ENCODE measurements around the gene MCM3AP.
A peak's percentile ranks its signal among the peaks of the same experiment; 100 is the strongest.
"Not testable (repeated sequence)": the region's sequence is repeated elsewhere in the genome, so short reads cannot be mapped to it uniquely, and the experiment has no call there.

Gene MCM3AP

DNA sequence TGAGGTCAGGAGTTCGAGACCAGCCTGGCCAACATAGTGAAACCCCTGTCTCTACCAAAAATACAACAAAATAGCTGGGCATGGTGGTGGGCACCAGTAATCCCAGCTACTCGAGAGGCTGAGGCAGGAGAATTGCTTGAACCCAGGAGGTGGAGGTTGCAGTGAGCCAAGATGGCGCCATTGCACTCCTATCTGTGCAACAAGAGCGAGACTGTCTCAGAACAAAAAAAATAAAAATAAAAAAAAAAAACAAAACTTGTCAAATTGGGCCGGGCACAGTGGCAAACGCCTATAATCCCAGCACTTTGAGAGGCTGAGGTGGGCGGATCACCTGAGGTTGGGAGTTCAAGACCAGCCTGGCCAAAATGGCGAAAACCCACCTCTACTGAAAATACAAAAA lies 24.8 kb upstream of the MCM3AP start:
- DNase-seq: not testable (repeated sequence)

DNA sequence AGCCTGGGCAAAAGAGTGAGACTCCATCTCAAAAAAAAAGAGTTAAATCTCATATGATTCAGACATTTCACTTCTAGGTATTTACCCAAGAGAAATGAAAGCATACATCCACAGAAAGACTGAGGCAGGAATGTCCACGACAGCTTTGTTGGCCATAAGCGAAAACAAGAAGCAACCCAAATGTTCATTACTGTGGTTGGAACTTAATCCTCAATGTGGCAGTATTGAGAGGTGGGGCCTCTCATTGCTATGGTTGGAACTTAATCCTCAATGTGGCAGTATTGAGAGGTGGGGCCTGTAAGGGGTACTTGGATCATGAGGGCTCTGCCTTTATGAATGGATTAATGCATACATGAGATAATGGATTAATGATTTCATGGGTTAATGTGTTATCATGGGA lies 23.0 kb upstream of the MCM3AP start:
- DNase-seq: no peak

DNA sequence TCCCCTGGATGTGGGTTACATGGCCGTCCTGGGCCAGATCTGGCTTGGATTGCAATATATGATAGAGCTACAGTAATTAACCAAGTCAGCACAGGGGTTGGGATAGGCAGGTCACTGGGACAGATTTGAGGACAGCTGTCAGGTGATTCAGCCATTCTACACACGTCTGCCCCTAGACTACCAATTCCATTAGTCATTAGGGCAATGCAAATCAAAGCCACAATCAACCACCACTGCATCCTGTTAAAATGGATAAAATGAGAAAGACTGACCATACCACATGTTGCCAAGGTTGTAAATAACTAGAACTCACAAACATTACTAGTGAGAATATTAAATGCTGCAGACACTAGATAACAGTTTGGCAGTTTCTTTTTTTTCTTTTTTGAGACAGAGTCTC lies 22.2 kb upstream of the MCM3AP start:
- no peak for DNase-seq

DNA sequence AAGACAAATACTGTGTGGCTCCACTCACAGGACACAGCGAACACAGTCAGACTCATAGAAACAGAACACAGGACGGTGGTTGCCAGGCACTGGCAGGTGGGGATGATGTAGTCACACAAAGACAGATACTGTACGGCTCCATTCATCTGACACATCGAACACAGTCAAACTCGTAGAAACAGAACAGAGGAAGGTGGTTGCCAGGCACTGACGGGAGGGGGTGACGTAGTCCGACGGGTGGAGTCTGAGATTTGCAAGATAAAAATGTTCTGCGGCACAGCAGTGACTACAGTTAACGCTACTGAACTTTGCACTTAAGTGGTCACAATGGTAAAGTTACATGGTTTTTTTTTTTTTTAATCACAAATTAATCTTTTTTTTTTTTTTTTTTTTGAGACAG lies 19.5 kb upstream of the MCM3AP start:
- no peak for DNase-seq

DNA sequence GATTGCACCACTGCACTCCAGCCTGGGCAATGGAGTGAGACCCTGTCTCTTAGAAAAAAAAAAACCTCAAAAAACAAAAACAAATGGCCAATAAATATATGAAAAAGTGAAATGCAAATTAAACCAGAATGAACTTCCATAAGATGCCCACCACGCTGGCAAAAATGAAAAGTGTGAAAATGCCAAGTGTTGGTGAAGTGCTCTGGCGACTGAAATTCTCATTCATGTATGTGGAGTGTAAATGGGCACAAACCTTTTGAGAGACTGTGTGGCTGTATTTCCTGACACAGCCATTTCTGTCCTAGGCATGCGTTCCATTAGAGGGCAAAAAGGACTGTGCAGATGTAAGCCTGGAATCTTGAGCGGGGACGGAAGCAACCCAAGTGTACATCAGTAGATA lies 19.0 kb upstream of the MCM3AP start:
- no peak for DNase-seq

DNA sequence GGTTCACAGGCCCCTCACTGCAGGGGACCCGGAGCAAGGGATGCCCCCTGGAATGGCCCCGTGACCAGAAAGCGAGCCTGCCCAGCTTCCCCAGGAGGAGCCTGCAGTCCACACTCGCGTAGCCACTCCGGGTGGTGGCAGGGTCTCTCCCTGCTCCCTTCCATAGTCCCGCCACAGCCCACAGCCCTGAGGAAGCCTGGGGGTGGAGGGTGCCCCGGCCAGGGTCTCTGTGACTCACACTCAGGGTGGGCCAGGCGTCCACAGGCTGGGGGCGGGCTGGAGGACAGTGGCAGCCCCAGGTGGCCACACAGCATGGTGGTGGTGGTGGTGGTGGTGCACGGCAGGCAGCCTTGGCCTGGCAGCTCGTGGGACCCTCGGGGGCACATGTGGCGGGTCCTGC lies 16.3 kb upstream of the MCM3AP start:
- DNase-seq: no peak

DNA sequence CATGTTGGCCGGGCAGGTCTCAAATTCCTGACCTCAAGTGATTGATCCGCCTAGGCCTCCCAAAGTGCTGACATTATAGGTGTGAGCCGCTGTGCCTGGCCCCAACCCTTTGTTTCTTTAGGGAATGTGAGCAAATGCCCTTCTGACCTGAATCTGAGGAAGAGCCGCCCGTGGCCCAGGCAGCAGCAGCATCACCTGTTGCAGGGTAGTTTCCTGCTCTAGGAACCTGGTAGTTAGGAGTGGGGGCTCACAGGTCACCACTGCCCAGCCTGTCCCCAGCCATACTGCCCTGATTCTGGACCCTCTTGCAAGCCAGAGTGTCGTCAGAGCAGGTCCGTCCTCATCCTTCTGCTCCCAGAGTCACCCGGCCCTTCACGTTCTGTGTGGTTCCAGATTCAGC lies 13.8 kb upstream of the MCM3AP start:
- no peak for DNase-seq

DNA sequence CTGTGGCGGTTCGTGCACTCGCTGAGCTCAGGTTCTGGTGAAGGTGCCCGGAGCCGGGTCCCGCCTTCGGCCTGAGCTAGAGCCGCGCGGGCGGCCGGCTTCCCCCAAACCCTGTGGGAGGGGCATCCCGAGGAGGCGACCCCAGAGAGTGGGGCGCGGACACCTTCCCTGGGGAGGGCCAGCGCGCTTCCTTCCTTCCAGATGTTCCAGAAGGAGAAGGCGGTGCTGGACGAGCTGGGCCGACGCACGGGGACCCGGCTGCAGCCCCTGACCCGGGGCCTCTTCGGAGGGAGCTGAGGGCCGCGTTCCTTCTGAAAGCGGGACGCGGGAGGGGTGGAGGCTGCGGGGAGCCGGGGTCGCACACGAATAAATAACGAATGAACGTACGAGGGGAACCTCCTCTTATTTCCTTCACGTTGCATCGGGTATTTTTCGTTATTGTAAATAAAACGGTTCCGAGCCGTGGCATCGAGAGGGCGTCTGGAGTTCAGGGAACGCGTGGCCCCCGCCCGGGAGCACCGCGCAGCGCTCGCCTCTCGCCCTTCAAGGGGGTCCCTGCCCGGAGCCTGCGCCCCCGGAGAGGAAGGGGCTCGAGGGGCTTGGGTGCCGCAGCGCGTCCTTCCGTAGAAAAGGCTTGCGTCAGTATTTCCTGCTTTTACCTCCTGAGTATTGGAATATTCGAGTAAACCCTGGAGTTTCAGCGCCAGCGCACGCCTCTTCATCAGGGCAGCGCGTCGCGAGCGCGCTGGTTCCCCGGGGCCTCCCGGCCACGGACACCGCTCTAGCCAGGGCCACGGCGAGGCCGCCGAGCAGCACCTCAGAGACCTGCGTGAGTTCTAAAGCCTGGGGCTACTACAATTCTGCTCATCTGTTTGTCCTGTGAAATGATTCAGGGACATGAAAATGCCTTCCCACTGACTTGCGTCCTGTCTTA lies 12.2 kb upstream of the MCM3AP start:
- DNase-seq: no peak

DNA sequence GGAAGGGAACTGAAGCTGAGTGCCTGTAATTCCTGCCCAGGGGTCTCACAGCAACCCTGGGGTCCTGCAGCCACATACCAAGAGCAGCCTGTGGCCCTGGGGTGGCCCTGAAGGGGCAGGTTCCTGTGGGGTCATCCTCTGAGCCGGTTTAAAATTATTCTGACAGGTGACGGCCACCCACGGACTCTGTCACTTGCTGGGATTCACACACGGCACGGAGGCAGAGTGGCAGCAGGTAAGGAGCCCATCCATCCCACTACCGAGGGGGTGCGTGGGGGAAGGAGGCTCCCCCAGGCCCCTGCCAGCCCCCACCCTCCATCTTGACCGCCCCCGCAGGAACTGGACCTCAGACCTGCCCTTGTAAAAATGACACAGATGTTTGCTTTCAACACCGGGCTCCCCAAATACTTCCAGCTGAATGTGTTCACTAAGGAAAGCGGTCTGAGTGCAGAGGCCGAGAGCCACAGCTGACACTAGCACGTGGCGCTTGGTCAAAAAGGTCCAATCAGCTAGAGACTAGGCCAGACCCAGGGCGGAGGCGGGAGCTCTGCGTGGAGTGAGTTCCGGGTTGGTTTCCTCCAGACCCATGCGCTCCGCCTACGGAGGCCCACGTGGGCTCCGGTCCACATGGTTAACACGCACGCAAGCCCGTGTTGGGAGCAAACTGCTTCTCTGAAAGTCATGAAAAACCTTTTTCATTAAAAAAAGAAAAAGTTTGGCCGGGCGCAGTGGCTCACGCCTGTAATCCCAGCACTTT lies 10.8 kb upstream of the MCM3AP start:
- no peak for DNase-seq

DNA sequence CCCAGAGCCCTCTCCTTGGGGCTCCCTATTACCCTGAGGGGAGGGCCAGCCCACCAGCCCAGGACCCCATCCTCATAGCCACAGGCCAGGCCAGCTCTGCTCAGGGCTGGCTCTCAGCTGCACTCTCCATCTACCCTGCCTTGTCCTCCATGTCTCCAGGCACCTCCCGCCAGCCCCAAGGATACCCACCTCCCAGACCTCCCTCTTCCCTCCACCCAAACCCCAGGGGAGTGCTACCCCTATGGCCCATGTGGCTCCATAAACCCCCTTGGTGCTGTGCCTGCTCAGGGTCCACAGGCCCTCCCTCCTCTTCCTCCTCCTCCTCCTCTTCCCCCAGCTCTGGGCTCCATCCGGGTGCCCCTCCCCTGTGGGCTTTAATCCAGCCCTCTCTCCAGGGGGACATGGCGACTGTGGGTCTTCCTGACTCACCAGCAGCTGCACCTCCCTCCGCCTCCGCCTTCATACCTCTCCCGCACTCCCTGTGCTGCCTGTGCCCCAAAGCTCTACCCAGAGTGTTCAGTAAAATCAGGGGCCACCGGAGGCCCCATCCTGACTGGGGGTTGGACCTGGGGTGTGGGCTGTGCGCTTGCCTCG lies 9.9 kb upstream of the MCM3AP start:
- DNase-seq: no peak

DNA sequence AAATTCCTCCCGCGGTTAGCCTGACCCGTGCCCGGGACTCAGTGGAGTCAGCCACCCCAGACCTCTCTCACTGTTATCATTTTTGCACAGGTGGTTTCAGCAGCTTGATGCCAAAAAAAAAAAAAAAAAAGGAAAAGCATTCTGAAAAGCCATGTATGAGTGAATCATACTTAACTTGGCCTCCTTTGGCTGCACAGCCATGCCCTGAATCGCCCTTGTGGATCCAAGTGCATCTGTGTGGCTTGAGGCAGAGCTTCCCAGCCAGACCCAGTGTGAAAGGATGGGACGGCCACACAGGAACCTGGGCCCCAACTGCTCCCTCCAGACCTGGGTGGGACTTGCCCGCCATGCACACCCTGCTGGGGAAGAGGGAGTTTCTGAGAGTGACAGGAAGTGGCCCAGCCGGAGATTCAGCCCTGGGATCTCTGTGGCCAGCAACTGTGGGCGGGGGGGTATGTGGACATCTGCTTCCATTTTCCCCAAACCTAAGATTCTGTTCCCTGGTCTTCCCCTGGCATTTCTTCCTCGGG lies 9.3 kb upstream of the MCM3AP start:
- no peak for DNase-seq

DNA sequence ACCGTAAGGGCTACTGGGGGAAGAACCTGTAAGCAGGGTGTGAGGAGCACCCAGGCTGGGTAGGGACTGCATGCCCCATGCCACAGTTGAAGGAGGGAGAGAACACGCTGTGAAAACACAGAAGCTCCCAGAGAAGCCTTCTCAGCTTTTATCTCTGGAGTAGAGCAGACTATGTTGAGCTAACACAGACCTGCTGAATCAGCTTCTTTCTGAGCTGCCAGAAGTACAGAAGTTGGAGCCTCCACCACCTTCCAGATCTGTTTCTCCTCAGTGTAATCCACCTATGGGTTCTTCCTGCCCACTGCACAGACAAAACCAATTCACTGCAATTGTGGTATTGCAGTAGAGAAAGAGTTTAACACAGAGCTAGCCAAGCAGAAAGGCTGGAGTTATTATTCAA lies 6.2 kb upstream of the MCM3AP start:
- DNase-seq: no peak

DNA sequence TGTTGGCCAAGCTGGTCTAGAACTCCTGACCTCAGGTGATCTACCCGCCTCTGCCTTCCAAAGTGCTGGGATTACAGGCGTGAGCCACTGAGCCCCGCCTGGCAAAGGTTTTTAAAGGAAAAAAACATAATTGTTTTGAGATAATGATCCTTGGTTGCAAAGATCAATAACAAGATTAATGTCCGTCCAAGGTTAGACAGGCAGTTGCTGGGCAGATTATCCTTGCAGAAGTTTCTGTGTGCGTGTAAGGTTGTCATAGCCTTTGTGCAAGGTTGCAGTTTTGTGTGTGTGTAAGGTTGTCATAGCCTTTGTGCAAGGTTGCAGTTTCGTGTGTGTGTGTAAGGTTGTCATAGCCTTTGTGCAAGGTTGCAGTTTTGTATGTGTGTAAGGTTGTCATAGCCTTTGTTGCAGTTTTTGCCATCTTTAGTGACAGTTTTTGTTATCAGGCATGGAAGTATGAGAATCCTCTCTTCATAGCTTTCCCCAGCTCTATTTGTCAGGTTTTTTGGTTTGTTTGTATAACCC lies 4.3 kb upstream of the MCM3AP start:
- no peak for DNase-seq

DNA sequence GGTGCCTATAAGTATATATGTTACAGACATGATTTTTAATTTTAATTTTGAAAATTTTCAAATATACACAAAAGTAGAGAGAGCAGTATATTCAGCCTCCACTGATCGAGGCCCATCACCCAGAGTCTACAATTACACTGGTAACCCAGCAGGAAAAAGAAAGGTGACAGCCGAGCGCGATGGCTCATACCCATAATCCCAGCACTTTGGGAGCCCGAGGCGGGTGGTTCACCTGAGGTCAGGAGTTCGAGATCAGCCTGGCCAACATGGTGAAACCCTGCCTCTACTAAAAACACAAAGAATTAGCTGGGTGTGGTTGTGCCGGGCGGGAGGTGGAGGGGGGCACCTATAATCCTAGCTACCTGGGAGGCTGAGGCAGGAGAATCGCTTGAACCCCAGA lies 2.1 kb upstream of the MCM3AP start:
- DNase-seq: no peak

DNA sequence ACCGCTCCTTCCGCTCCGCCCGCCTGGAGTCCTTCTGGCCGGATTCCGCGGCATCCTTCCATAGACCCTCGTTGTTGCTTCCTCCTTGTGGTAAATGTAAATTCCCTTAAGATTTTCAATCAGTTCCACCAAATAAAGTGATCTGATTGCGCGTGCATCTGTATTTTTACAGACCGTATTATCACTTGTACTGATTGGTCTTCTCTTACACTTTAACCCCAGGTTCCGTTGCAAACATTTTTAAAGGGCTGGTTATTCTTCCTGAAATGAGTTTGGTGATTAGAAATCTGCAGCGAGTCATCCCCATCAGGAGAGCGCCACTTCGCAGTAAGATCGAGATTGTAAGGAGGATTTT lies 1.2 kb upstream of the MCM3AP start:
- DNase-seq: peak; percentile 56

DNA sequence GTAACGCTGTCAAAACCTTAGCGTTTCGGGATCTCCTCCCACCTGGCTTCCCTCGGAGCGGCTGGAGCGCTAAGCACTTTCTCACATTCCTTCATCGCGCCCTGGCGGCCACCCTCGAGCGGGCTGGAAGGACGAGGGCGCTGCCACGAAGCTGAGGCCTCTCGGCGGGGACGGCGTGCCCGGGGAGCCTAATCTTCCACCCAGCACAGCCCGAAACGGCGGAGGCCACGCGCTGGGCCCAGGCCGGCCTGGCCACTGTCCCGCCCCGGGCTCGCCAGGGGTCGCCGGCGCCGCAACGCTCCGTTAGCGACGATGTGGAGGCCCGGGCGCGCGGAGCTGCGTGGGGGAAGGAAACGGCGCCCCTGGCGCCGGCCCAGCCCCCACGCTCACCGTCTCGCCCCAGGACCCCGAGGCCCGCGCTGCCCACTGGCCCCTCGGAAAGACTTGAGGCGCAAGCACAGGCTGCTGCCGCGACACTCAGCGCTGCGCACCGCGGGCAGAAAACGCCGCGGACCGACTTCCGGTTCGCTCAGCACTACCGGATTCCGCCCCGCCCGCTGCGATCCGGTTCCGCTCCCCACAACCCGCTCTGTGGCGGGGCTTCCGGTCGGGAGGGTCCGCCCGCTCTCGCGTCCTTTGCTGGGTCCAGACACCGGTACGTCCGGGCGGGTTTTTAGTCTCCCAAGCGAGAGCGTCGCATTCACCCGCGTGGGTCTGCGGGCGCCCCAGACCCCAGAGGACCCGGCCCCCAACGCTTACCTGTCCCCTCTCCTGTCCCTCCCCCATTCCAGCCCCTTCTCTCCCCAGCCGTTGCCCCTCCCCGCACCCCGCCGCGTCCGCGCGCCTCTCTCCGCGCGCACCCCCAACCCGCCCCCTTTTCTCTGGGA lies 593 bp upstream of the MCM3AP start, which contains the start of gene YBEY:
Gene YBEY, plus strand, starts transcription at position 582 of the 887 bp plus-strand sequence. CDS start 572 bp downstream, outside the sequence.
- peak; percentile 80 for DNase-seq

DNA sequence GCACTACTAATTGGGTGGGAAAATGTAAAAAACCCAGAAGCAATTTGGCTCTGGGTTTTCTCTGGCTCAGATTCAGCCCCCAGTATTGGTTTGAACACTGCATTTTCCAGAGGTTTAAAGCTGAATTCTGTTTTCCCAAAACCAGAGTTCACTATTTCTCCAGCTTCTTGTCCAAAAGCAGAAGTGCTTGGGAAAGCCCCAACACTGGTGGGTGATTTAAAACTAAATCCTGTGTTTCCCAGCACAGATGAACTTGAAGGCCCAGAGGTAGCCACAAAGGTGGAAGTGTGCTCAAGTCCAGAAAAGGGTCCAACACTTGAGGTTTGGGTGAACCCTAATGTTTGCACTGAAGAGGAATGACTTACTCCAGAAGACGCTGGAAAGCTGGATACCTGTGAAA lies 678 bp downstream of the MCM3AP start:
- DNase-seq: no peak

DNA sequence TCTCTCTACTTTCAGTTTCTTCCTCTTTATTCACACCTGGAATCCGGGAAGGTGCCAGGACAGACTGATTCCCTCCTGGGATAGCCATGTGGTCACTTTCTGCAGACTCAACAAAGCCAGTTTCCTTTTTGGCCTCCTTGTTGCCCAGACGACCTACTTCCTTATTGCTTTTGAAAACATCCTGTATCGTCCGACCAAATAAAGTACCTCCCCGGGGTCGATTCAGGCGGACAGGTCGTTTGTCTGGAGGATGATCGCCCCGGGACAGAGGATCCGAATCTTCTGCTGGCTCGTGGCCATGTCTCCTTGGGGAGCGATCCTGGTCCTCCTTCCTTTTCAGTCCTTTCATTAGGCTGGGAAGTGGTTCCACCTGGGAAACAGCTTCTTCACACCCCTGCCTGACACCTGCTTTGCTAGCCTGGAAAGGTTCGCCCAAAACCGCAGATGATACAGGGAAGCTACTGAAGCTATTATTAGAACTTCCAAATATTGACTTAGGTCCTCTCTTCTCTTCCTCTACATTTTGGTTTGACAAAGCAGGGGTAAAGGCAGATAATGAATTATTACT lies 1.2 kb downstream of the MCM3AP start:
- no peak for DNase-seq

DNA sequence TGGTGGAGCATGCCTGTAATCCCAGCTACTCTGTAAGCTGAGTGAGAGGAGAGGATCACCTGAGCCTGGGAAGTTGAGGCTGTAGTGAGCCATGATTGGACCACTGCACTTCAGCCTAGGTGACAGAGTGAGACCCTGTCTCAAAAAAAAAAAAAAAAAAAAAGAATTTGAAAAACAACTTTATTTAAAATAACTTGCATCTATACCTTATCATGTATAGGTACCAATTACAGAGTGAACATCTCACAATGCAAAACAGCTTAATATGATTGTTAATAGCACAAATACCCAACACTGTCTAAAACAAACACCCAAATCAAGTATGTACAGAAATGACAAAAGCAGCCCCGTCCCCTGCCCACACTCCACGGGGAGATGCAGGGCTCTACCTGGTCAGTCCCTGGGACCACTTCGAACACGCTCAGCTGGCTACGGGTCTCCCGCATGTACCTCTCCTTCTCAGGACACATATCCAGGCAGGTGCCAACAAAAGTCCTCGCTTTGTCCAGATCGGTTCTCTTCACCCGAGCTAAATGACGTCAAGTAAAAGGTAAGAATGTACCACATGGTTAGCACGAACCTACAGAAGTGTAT lies 10.5 kb downstream of the MCM3AP start:
- DNase-seq: no peak

DNA sequence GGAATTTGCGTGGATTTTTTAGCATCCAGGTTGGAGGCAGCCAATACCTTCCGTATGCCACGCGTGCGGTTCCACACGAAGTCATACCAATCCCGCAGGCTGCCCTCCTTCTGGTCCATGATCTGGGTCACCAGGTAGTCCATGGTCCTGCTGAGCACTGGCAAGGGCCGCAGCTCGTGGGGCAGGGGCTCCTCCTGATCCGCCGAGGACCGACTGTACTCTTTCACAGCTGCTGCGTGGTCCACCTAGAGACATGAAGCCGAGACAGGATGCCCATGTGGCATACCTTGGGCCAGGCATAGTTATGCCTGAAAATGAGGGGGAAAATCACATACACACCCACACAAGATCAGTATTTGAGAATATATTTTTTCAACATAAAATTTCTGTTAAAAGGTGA lies 12.1 kb downstream of the MCM3AP start:
- no peak for DNase-seq

DNA sequence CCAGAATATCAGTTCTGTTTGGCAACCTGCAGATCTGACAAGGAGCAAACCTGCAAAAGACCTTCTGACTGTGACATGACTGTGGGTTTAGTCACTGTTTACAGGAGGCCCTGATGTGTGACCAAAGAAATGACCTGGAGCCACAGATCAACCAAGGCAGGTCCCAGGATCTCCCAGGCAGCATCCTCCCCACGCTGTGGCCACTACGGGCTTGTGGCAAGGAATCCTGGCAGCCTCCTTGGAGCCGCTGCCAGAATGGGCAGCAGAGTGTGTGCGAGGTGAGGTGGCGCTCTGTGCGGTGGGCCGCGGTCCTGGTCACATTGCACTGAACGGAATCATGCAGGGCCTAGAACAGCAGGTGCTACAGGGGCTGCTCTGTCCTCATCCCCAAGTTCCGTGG lies 15.9 kb downstream of the MCM3AP start:
- DNase-seq: no peak

DNA sequence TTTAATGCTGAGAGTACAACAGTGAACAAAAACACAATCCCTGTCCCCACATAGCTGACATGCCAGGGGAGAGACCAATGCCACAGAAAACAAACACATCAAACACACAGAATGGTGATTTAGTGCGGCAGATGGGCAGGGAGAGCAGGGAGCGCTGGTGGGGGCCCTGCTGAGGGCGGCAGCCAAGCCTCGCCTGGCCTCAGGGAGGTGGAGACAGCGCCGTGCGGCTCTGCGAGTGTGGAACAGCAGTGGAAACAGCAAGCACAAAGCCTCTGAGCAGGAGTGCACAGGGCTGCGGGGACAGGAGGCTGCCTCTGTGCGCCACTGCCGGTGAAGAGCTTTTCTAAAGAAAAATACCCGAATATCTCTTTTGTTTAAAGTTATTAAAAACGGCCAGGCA lies 17.0 kb downstream of the MCM3AP start:
- DNase-seq: no peak

All from DMS79 (cell line).